ENCODE results near the gene IL1RAP. TPM values are rescaled to one million over a fixed set of nuclear protein-coding genes. Genes with fewer than 3 reads are reported as not detected.
A peak's percentile ranks its signal among the peaks of the same experiment; 100 is the strongest.

Gene IL1RAP
- total RNA-seq, 2 experiments from 2014 or later: 8.4 to 11.5 TPM

GRCh38 chr3:190597291-190597690 is 83.4 kb downstream of the IL1RAP start:
- Mint-ChIP-seq H3K4me1 (peaks cover 17% of the 10 kb centered on the region), H3K4me3 (no peak overlapping the region), H3K27me3 (no peaks in the 10 kb centered on the region), H3K9me3 (ENCODE audit: low read depth) (peaks cover 8% of the 10 kb centered on the region), H3K27ac (no peak overlapping the region), H3K36me3 (peaks cover 40% of the 10 kb centered on the region)
- DNase-seq: no peak
- ATAC-seq: no peak
- CTCF ChIA-PET: no interaction called here

- H3K4me3 Mint-ChIP-seq: no peak overlapping the region
- CTCF ChIA-PET: no interaction called here
- DNase-seq (no peak), ATAC-seq (no peak)
- H3K36me3 Mint-ChIP-seq: peaks cover 52% of the 10 kb centered on the region
- peaks cover 4% of the 10 kb centered on the region for H3K9me3 Mint-ChIP-seq (ENCODE audit: low read depth)
- H3K4me1 Mint-ChIP-seq: peaks cover 6% of the 10 kb centered on the region
- no peak overlapping the region for H3K27ac Mint-ChIP-seq
- H3K27me3 Mint-ChIP-seq: no peaks in the 10 kb centered on the region
Measured at GRCh38 chr3:190601622-190602021, 87.7 kb downstream of the IL1RAP start.

GRCh38 chr3:190605385-190605784 is 91.5 kb downstream of the IL1RAP start:
- Mint-ChIP-seq H3K27ac (no peak overlapping the region), H3K9me3 (ENCODE audit: low read depth) (peaks cover 4% of the 10 kb centered on the region), H3K27me3 (no peaks in the 10 kb centered on the region), H3K4me3 (no peak overlapping the region), H3K36me3 (peaks cover 52% of the 10 kb centered on the region), H3K4me1 (peaks cover 6% of the 10 kb centered on the region)
- DNase-seq (no peak), ATAC-seq (no peak)
- CTCF ChIA-PET: no interaction called here

GRCh38 chr3:190606596-190606995 is 92.7 kb downstream of the IL1RAP start:
- H3K27me3 Mint-ChIP-seq: no peaks in the 10 kb centered on the region
- H3K27ac Mint-ChIP-seq: no peak overlapping the region
- peaks cover 53% of the 10 kb centered on the region for H3K36me3 Mint-ChIP-seq
- DNase-seq: no peak
- H3K4me1 Mint-ChIP-seq: peaks cover 6% of the 10 kb centered on the region
- CTCF ChIA-PET: interaction anchor here (0.8 to 1.7 kb wide), 3 partner anchors 11 to 93 kb away, joined by 3 to 5 read pairs (median 4); partner anchors contain the start of gene IL1RAP
- H3K9me3 Mint-ChIP-seq (ENCODE audit: low read depth): peaks cover 4% of the 10 kb centered on the region
- H3K4me3 Mint-ChIP-seq: no peak overlapping the region
- ATAC-seq: no peak

- DNase-seq (no peak), ATAC-seq (no peak)
- CTCF ChIA-PET: interaction anchor here (1.4 to 1.7 kb wide), 2 partner anchors 11 to 93 kb away, joined by 4 to 5 read pairs; partner anchors contain the start of gene IL1RAP
- peaks cover 4% of the 10 kb centered on the region for H3K9me3 Mint-ChIP-seq (ENCODE audit: low read depth)
- peaks cover 51% of the 10 kb centered on the region for H3K36me3 Mint-ChIP-seq
- no peak overlapping the region for H3K4me3 Mint-ChIP-seq
- H3K27me3 Mint-ChIP-seq: no peaks in the 10 kb centered on the region
- no peak overlapping the region for H3K27ac Mint-ChIP-seq
- peaks cover 6% of the 10 kb centered on the region for H3K4me1 Mint-ChIP-seq
Measured at GRCh38 chr3:190607021-190607420, 93.1 kb downstream of the IL1RAP start.

- DNase-seq: no peak
- no peak for ATAC-seq
- Mint-ChIP-seq H3K9me3 (ENCODE audit: low read depth) (peaks cover 4% of the 10 kb centered on the region), H3K4me1 (peaks cover 6% of the 10 kb centered on the region), H3K27ac (no peak overlapping the region), H3K27me3 (no peaks in the 10 kb centered on the region), H3K4me3 (no peak overlapping the region), H3K36me3 (peaks cover 56% of the 10 kb centered on the region)
- CTCF ChIA-PET: interaction anchor here (1.3 kb wide), 2 partner anchors 9 to 10 kb away, joined by 3 to 4 read pairs; no protein-coding TSS in a partner anchor
Measured at GRCh38 chr3:190608850-190609589, 95.1 kb downstream of the IL1RAP start.

GRCh38 chr3:190614226-190615059 is 100.6 kb downstream of the IL1RAP start:
- peaks cover 2% of the 10 kb centered on the region for H3K9me3 Mint-ChIP-seq (ENCODE audit: low read depth)
- no peaks in the 10 kb centered on the region for H3K27me3 Mint-ChIP-seq
- DNase-seq (no peak), ATAC-seq (no peak)
- H3K4me3 Mint-ChIP-seq: no peak overlapping the region
- peaks cover 39% of the 10 kb centered on the region for H3K36me3 Mint-ChIP-seq
- CTCF ChIA-PET: interaction anchor here (0.7 kb wide), 1 partner anchor 11 kb away, joined by 3 read pairs; no protein-coding TSS in a partner anchor
- no peak overlapping the region for H3K27ac Mint-ChIP-seq
- H3K4me1 Mint-ChIP-seq: peaks cover 46% of the 10 kb centered on the region

GRCh38 chr3:190615060-190615384 is 101.1 kb downstream of the IL1RAP start:
- peaks cover 52% of the 10 kb centered on the region for H3K4me1 Mint-ChIP-seq
- H3K27ac Mint-ChIP-seq: no peak overlapping the region
- H3K27me3 Mint-ChIP-seq: no peaks in the 10 kb centered on the region
- CTCF ChIA-PET: interaction anchor here (0.7 kb wide), 1 partner anchor 11 kb away, joined by 3 read pairs; no protein-coding TSS in a partner anchor
- no peak for ATAC-seq
- H3K4me3 Mint-ChIP-seq: no peak overlapping the region
- peaks cover 34% of the 10 kb centered on the region for H3K36me3 Mint-ChIP-seq
- DNase-seq: no peak
- H3K9me3 Mint-ChIP-seq (ENCODE audit: low read depth): peaks cover 2% of the 10 kb centered on the region

GRCh38 chr3:190615607-190616006 is 101.7 kb downstream of the IL1RAP start:
- DNase-seq: no peak
- CTCF ChIA-PET: interaction anchor here (0.7 kb wide), 1 partner anchor 12 kb away, joined by 3 read pairs; no protein-coding TSS in a partner anchor
- H3K36me3 Mint-ChIP-seq: peaks cover 37% of the 10 kb centered on the region
- H3K27ac Mint-ChIP-seq: no peak overlapping the region
- ATAC-seq: no peak
- peaks cover 2% of the 10 kb centered on the region for H3K9me3 Mint-ChIP-seq (ENCODE audit: low read depth)
- peaks cover 53% of the 10 kb centered on the region for H3K4me1 Mint-ChIP-seq
- no peak overlapping the region for H3K4me3 Mint-ChIP-seq
- H3K27me3 Mint-ChIP-seq: no peaks in the 10 kb centered on the region

- no peak for ATAC-seq
Measured at GRCh38 chr3:190616637-190617036, 102.8 kb downstream of the IL1RAP start.

GRCh38 chr3:190617185-190617584 is 103.3 kb downstream of the IL1RAP start:
- ATAC-seq (peak; percentile 41), DNase-seq (peak; percentile 57)
- Mint-ChIP-seq H3K27ac (peak overlapping the region; percentile 73), H3K9me3 (ENCODE audit: low read depth) (peaks cover 2% of the 10 kb centered on the region), H3K27me3 (no peaks in the 10 kb centered on the region), H3K36me3 (peaks cover 39% of the 10 kb centered on the region), H3K4me3 (no peak overlapping the region), H3K4me1 (peaks cover 59% of the 10 kb centered on the region)
- CTCF ChIA-PET: interaction anchor here (1.0 to 1.5 kb wide), 2 partner anchors 8 to 36 kb away, joined by 3 read pairs; no protein-coding TSS in a partner anchor

More at GRCh38 chr3:190616637-190617036, 102.8 kb downstream of the IL1RAP start:
- Mint-ChIP-seq H3K27ac (peak overlapping the region; percentile 73), H3K9me3 (ENCODE audit: low read depth) (peaks cover 2% of the 10 kb centered on the region), H3K36me3 (peaks cover 39% of the 10 kb centered on the region), H3K4me3 (no peak overlapping the region), H3K4me1 (peaks cover 59% of the 10 kb centered on the region), H3K27me3 (no peaks in the 10 kb centered on the region)
- CTCF ChIA-PET: no interaction called here
- no peak for DNase-seq

GRCh38 chr3:190618330-190619030 is 104.6 kb downstream of the IL1RAP start:
- DNase-seq: no peak
- peak overlapping the region; percentile 34 for H3K4me3 Mint-ChIP-seq
- peaks cover 70% of the 10 kb centered on the region for H3K4me1 Mint-ChIP-seq

GRCh38 chr3:190619353-190619752 is 105.5 kb downstream of the IL1RAP start:
- H3K27me3 Mint-ChIP-seq: no peaks in the 10 kb centered on the region
- H3K4me3 Mint-ChIP-seq: no peak overlapping the region
- H3K27ac Mint-ChIP-seq: peak overlapping the region; percentile 73
- H3K4me1 Mint-ChIP-seq: peaks cover 70% of the 10 kb centered on the region
- peaks cover 45% of the 10 kb centered on the region for H3K36me3 Mint-ChIP-seq
- peaks cover 2% of the 10 kb centered on the region for H3K9me3 Mint-ChIP-seq (ENCODE audit: low read depth)
- ATAC-seq: no peak
- CTCF ChIA-PET: interaction anchor here (1.0 to 1.2 kb wide), 2 partner anchors 9 to 77 kb away, joined by 4 to 6 read pairs; no protein-coding TSS in a partner anchor
- no peak for DNase-seq

More at GRCh38 chr3:190618330-190619030, 104.6 kb downstream of the IL1RAP start:
- peak; percentile 81 for ATAC-seq
- Mint-ChIP-seq H3K9me3 (ENCODE audit: low read depth) (peaks cover 2% of the 10 kb centered on the region), H3K27me3 (no peaks in the 10 kb centered on the region), H3K27ac (peak overlapping the region; percentile 73), H3K36me3 (peaks cover 41% of the 10 kb centered on the region)
- CTCF ChIA-PET: interaction anchor here (1.0 to 1.5 kb wide), 6 partner anchors 9 to 104 kb away, joined by 3 to 7 read pairs (median 4); partner anchors contain the start of gene IL1RAP

Measured in activated CD8-positive, alpha-beta memory T cell treated with anti-CD3 and anti-CD28 coated beads, Interleukin-2, amount 10 ng/mL, durations not matched to agents 7 days and 5 days (primary cell).